HepG2 (cell line): ENCODE results near the gene SLU7. TPM values are rescaled to one million over a fixed set of nuclear protein-coding genes. Genes with fewer than 3 reads are reported as not detected.
A peak's percentile ranks its signal among the peaks of the same experiment; 100 is the strongest.

Experiments used
- ATAC-seq: fragments of 200-7000 bp; cut with Tn5 transposase; 3 replicates; pipeline ENCODE4 v1.9.1; 2020; ENCODE audit warnings: mild to moderate bottlenecking, moderate library complexity
- BruUV-seq: library from RNA; stranded (reverse); fragments of 400-500 nt; replicated peaks from 2 replicates; lab custom pipeline; 2021; lab: Mats Ljungman, UMichigan
- CTCF ChIA-PET: fragments of 300-600 bp; formaldehyde crosslinking; extraction: SDS; loops from one replicate; lab custom pipeline; 2021; ENCODE audit warnings: low total read pairs, inconsistent platforms, low intra/inter-chr PET ratio; lab: Yijun Ruan, JAX
- POLR2A ChIA-PET: fragments of 350-600 bp; sonication (Branson Sonifier 250); formaldehyde crosslinking; loops from one replicate; lab custom pipeline; 2020; ENCODE audit warnings: antibody characterized with exemption, inconsistent platforms; lab: Yijun Ruan, JAX
- DNase-seq: peaks from one replicate; pipeline ENCODE4 v3.0.0-alpha.2; 2015; ENCODE audit warnings: low spot score
- FAIRE-seq: peaks from 3 replicates; lab custom pipeline; 2011; peaks lifted over from hg19 to GRCh38; lab: Jason Lieb, UNC
- H2AFZ ChIP-seq: one replicate; pipeline ENCODE4 v1.6.1; 2011; ENCODE audit warnings: low read length, inconsistent platforms
- H3K27ac ChIP-seq: fragments of 300-600 bp; 3 replicates; pipeline ENCODE4 v1.8.0; 2011; ENCODE audit warnings: mixed run types, mild to moderate bottlenecking, mixed read lengths, low read length, inconsistent platforms; ENCODE audit not compliant: insufficient read depth; ENCODE audit errors: extremely low read length
- H3K27me3 ChIP-seq, 2 experiments: fragments of 200-600 bp in 1 of 2; 2 replicates in 1 of 2; 3 replicates in 1 of 2; pipeline versions ENCODE4 v1.6.0 to v1.8.0; 2011; ENCODE audit warnings: low read length in 2 of 2, mild to moderate bottlenecking in 2 of 2, moderate library complexity in 2 of 2, inconsistent platforms in 1 of 2; ENCODE audit not compliant: insufficient read depth in 2 of 2, control insufficient read depth in 1 of 2
- H3K36me3 ChIP-seq, 2 experiments: fragments of 200-600 bp in 1 of 2; replicated peaks in 1 of 2; 2 replicates in 1 of 2; 3 replicates in 1 of 2; pipeline versions ENCODE4 v1.5.1 to v1.8.0; 2011; ENCODE audit warnings: low read length in 2 of 2, inconsistent platforms in 1 of 2; ENCODE audit not compliant: insufficient read depth in 2 of 2, control insufficient read depth in 1 of 2
- H3K4me1 ChIP-seq: 2 replicates; pipeline ENCODE4 v1.5.1; 2012; ENCODE audit warnings: low read length, inconsistent platforms; ENCODE audit not compliant: insufficient read depth
- H3K4me2 ChIP-seq: 2 replicates; pipeline ENCODE4 v1.6.0; 2011; ENCODE audit warnings: low read depth, low read length, inconsistent platforms
- H3K4me3 ChIP-seq, 3 experiments: fragments of 200-600 bp in 1 of 3; sonication (generic), shearing (Covaris generic) in 1 of 3; replicated peaks in 1 of 3; 2 replicates each; pipeline ENCODE4 v1.5.1; 2011 to 2016; ENCODE audit warnings: low read length in 3 of 3, inconsistent platforms in 2 of 3, low read depth in 2 of 3, mild to moderate bottlenecking in 2 of 3, control low read depth in 1 of 3, mixed read lengths in 1 of 3; ENCODE audit not compliant: insufficient read depth in 1 of 3
- H3K79me2 ChIP-seq: one replicate; pipeline ENCODE4 v1.6.1; 2011; ENCODE audit warnings: low read length, inconsistent platforms; ENCODE audit not compliant: insufficient read depth
- H3K9ac ChIP-seq: 2 replicates; pipeline ENCODE4 v1.6.0; 2011; ENCODE audit warnings: mild to moderate bottlenecking, low read depth, low read length, inconsistent platforms; ENCODE audit not compliant: insufficient read depth
- H3K9me3 ChIP-seq: 2 replicates; pipeline ENCODE4 v1.5.1; 2012; ENCODE audit warnings: mild to moderate bottlenecking, low read length
- H4K20me1 ChIP-seq: 2 replicates; pipeline ENCODE4 v1.6.0; 2011; ENCODE audit warnings: inconsistent platforms, mild to moderate bottlenecking, low read length, moderate library complexity; ENCODE audit not compliant: insufficient read depth
- ATM ChIP-seq: fragments of 450-650 bp; IDR thresholded peaks from 2 replicates; pipeline ENCODE4 v1.7.1; 2017; ENCODE audit warnings: mild to moderate bottlenecking, borderline replicate concordance
- GATA4 ChIP-seq: sonication (generic); IDR thresholded peaks from 2 replicates; pipeline ENCODE4 v1.6.1; 2016; ENCODE audit warnings: antibody characterized with exemption, low read depth, borderline replicate concordance
- GATAD2A ChIP-seq: IDR thresholded peaks from 2 replicates; pipeline ENCODE4 v1.6.1; 2016
- HHEX ChIP-seq: IDR thresholded peaks from 2 replicates; pipeline ENCODE4 v1.6.1; 2016; ENCODE audit warnings: control low read depth
- HNF4A ChIP-seq: sonication (generic); formaldehyde crosslinking; IDR thresholded peaks from 2 replicates; pipeline ENCODE4 v1.4.0; 2020; ENCODE audit warnings: missing genetic modification reagents
- HNRNPL ChIP-seq: fragments of 200-400 bp; formaldehyde crosslinking; IDR thresholded peaks from 2 replicates; pipeline ENCODE4 v1.6.1; 2017; ENCODE audit warnings: mild to moderate bottlenecking, low read depth, low read length
- JDP2 ChIP-seq: sonication (generic); formaldehyde crosslinking; IDR thresholded peaks from 2 replicates; pipeline ENCODE4 v1.8.1; 2022; ENCODE audit warnings: missing genetic modification reagents, borderline replicate concordance
- LCORL ChIP-seq, 2 experiments: fragments of 450-650 bp in 1 of 2; sonication (generic) in 1 of 2; formaldehyde crosslinking in 1 of 2; IDR thresholded peaks; 2 replicates each; pipeline versions ENCODE4 v1.5.0 to v1.6.1; 2017 to 2020; ENCODE audit warnings: antibody characterized with exemption in 1 of 2, missing genetic modification reagents in 1 of 2
- NFE2 ChIP-seq: sonication (generic); formaldehyde crosslinking; IDR thresholded peaks from 2 replicates; pipeline ENCODE4 v1.4.0; 2020; ENCODE audit warnings: missing genetic modification reagents
- POGZ ChIP-seq: sonication (generic); formaldehyde crosslinking; IDR thresholded peaks from 2 replicates; pipeline ENCODE4 v1.4.0; 2020; ENCODE audit warnings: mild to moderate bottlenecking, missing genetic modification reagents
- TAF15 ChIP-seq: fragments of 200-400 bp; formaldehyde crosslinking; IDR thresholded peaks from one replicate; pipeline ENCODE4 v1.6.1; 2018; ENCODE audit warnings: mild to moderate bottlenecking, low read depth, low read length; ENCODE audit not compliant: poor library complexity, severe bottlenecking
- XBP1 ChIP-seq: sonication (generic); formaldehyde crosslinking; IDR thresholded peaks from 2 replicates; pipeline ENCODE4 v1.5.0; 2020; ENCODE audit warnings: missing genetic modification reagents
- ZFP36L2 ChIP-seq: sonication (generic); formaldehyde crosslinking; IDR thresholded peaks from 2 replicates; pipeline ENCODE4 v1.4.0; 2020; ENCODE audit warnings: missing genetic modification reagents
- ZNF24 ChIP-seq: fragments of 450-650 bp; IDR thresholded peaks from 2 replicates; pipeline ENCODE4 v1.6.1; 2017; ENCODE audit warnings: antibody characterized with exemption, mild to moderate bottlenecking
- ZSCAN12 ChIP-seq: sonication (generic); formaldehyde crosslinking; IDR thresholded peaks from 2 replicates; pipeline ENCODE4 v1.9.0; 2021; ENCODE audit warnings: mild to moderate bottlenecking, missing genetic modification reagents
- ZZZ3 ChIP-seq: sonication (generic); formaldehyde crosslinking; IDR thresholded peaks from 2 replicates; pipeline ENCODE4 v1.4.0; 2020; ENCODE audit warnings: missing genetic modification reagents, mild to moderate bottlenecking, borderline replicate concordance
- WGBS: methylation state at CpG from one replicate; pipeline ENCODE4 v1.1.6; 2017; ENCODE audit warnings: low lambda C conversion rate; 5-methylcytosine and 5-hydroxymethylcytosine counted together
- in situ Hi-C: cut with HindIII; loops from 2 replicates; pipeline ENCODE4 v1.10.0; 2017; ENCODE audit warnings: low pct_unique_long_range_greater_than_20kb; ENCODE audit not compliant: extremely low pct_ligation_motif_present
- intact Hi-C: fragments of 100-400 bp; cut with micrococcal nuclease; formaldehyde crosslinking; loops from one replicate; pipeline ENCODE4 v1.10.0; 2022; ENCODE audit not compliant: unreplicated experiment
- polyA plus RNA-seq, 8 experiments: library from polyadenylated mRNA; depleted of rRNA in 3 of 8; stranded (reverse) in 7 of 8; unstranded in 1 of 8; fragments of >200 nt; fragmentation: Illumina TruSeq in 4 of 8; extraction: Trizol in 4 of 8; gene quantifications; 2 replicates each; pipeline versions ENCODE4 v1.2.1 to v1.2.3, GENCODE V29; 2011 to 2016; ENCODE audit warnings: low read depth in 4 of 8, missing spikeins in 1 of 8, mixed read lengths in 1 of 8; ENCODE audit not compliant: insufficient read depth in 1 of 8
- total RNA-seq, 5 experiments: library from RNA; depleted of rRNA; stranded (reverse); fragments of >200 nt; fragmentation: Illumina TruSeq; extraction: Trizol; gene quantifications; 2 replicates each; pipeline ENCODE4 v1.2.3, GENCODE V29; 2016; ENCODE audit warnings: low read depth in 1 of 5
- TF ChIP-seq, protein P1 (sequence below): sonication (generic); formaldehyde crosslinking; IDR thresholded peaks from 2 replicates; pipeline ENCODE4 v1.5.1; 2020; ENCODE audit warnings: mild to moderate bottlenecking, missing genetic modification reagents, borderline replicate concordance
- TF ChIP-seq, protein P2 (sequence below): sonication (generic); formaldehyde crosslinking; IDR thresholded peaks from 2 replicates; pipeline ENCODE4 v1.5.0; 2020; ENCODE audit warnings: missing genetic modification reagents

Gene SLU7
- total and polyA plus RNA-seq, 2 of the 13 experiments (the other 11 are each of a cell fraction or from before 2014, with no cell fraction given), result 24.0 to 39.2 TPM

DNA sequence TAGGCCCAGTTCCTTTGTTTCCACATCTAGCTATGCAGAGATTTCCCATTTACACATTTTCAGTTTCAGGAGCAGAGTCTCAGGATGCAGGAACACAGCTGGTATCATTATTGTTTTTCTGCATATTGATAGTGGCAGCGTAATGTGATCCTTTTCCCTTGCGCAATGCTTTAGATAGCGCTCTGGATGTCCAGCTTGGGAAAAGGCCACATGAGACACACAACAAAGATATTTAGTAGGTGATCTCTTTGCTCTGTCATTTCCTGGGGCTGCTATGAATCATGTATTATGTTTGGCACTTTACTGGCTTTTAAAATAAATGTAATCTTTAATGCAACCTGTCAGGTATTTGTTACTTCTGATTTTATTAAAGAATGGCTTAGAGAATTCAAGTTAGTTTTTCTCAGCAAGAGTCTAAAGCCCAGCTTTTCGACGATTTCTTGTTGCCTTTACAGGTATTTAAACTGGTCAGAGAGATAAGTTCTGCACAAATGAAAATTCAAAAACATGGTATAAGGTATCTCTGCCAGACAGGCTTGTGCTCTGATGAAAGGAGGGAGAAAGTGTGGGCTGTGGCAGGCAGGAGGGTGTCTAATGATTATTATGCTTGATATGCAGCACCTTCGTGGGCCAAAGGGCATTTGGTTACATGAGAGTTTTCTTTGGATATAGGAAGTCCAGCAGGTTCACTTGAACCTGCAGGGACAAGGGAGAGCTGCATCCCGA is 45.0 kb upstream of the SLU7 start:
- 4% methylated on average over 7 of the region's 7 CpGs for WGBS
- no peak overlapping the region for H2AFZ ChIP-seq
- ChIA-PET POLR2A (interaction anchor here (1.2 to 1.4 kb wide), 3 partner anchors 11 to 25 kb away, joined by 3 to 5 read pairs (median 4); no protein-coding TSS in a partner anchor), CTCF (no interaction called here)
- ATAC-seq, result peak; percentile 23
- H3K79me2 ChIP-seq, result peaks cover 11% of the 10 kb centered on the region
- no TSS peak for BruUV-seq
- H3K9ac ChIP-seq, result peak overlapping the region; percentile 35
- H3K4me1 ChIP-seq, result peaks cover 68% of the 10 kb centered on the region
- in situ Hi-C loops, result no loop called here
- H3K27me3 ChIP-seq, result no peaks in the 10 kb centered on the region; a peak in 1 of 5 replicates
- intact Hi-C loops, result loop anchor here (10.0 kb wide), 1 partner anchor 421 kb away; no protein-coding TSS in a partner anchor
- H3K4me3 ChIP-seq, result peak overlapping the region in 2 of 3 experiments; percentile 16 to 28; a peak in 2 of 6 replicates
- peak; percentile 88 for DNase-seq
- peak overlapping the region; percentile 70 for H3K4me2 ChIP-seq
- FAIRE-seq, result peak; percentile 80
- no peaks in the 10 kb centered on the region for H3K9me3 ChIP-seq
- no peaks in the 10 kb centered on the region for H3K36me3 ChIP-seq
- H4K20me1 ChIP-seq, result no peaks in the 10 kb centered on the region
- peak overlapping the region; percentile 56 for H3K27ac ChIP-seq
- TF ChIP-seq ZFP36L2, result no peak
- no peak for TF ChIP-seq NFE2
- TF ChIP-seq HNF4A (CRISPR knock-in tag), result peak; percentile 33; the same call in 1 of the 2 replicates
- no peak for TF ChIP-seq JDP2 (CRISPR knock-in tag)
- 0 out of 2 replicates have a peak, but pooled peaks have one; percentile 43 for TF ChIP-seq POGZ (CRISPR knock-in tag)
- TF ChIP-seq HHEX, result no peak
- TF ChIP-seq TAF15, result no peak
- no peak for TF ChIP-seq HNRNPL
- TF ChIP-seq ATM, result no peak
- TF ChIP-seq ZNF24, result no peak
- TF ChIP-seq GATA4, result 0 out of 2 replicates have a peak, but pooled peaks have one; percentile 52
- TF ChIP-seq XBP1 (CRISPR knock-in tag), result no peak
- TF ChIP-seq LCORL (IDR thresholded peaks at IDR 0.05), result no peak
- TF ChIP-seq LCORL (CRISPR knock-in tag; IDR thresholded peaks at IDR 0.05), result 0 out of 2 replicates have a peak, but pooled peaks have one; percentile 21
- TF ChIP-seq ZSCAN12, result no peak
- TF ChIP-seq, protein P1, sequence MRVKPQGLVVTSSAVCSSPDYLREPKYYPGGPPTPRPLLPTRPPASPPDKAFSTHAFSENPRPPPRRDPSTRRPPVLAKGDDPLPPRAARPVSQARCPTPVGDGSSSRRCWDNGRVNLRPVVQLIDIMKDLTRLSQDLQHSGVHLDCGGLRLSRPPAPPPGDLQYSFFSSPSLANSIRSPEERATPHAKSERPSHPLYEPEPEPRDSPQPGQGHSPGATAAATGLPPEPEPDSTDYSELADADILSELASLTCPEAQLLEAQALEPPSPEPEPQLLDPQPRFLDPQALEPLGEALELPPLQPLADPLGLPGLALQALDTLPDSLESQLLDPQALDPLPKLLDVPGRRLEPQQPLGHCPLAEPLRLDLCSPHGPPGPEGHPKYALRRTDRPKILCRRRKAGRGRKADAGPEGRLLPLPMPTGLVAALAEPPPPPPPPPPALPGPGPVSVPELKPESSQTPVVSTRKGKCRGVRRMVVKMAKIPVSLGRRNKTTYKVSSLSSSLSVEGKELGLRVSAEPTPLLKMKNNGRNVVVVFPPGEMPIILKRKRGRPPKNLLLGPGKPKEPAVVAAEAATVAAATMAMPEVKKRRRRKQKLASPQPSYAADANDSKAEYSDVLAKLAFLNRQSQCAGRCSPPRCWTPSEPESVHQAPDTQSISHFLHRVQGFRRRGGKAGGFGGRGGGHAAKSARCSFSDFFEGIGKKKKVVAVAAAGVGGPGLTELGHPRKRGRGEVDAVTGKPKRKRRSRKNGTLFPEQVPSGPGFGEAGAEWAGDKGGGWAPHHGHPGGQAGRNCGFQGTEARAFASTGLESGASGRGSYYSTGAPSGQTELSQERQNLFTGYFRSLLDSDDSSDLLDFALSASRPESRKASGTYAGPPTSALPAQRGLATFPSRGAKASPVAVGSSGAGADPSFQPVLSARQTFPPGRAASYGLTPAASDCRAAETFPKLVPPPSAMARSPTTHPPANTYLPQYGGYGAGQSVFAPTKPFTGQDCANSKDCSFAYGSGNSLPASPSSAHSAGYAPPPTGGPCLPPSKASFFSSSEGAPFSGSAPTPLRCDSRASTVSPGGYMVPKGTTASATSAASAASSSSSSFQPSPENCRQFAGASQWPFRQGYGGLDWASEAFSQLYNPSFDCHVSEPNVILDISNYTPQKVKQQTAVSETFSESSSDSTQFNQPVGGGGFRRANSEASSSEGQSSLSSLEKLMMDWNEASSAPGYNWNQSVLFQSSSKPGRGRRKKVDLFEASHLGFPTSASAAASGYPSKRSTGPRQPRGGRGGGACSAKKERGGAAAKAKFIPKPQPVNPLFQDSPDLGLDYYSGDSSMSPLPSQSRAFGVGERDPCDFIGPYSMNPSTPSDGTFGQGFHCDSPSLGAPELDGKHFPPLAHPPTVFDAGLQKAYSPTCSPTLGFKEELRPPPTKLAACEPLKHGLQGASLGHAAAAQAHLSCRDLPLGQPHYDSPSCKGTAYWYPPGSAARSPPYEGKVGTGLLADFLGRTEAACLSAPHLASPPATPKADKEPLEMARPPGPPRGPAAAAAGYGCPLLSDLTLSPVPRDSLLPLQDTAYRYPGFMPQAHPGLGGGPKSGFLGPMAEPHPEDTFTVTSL, result peak; percentile 73; the same call in 1 of the 2 replicates
- TF ChIP-seq, protein P2, sequence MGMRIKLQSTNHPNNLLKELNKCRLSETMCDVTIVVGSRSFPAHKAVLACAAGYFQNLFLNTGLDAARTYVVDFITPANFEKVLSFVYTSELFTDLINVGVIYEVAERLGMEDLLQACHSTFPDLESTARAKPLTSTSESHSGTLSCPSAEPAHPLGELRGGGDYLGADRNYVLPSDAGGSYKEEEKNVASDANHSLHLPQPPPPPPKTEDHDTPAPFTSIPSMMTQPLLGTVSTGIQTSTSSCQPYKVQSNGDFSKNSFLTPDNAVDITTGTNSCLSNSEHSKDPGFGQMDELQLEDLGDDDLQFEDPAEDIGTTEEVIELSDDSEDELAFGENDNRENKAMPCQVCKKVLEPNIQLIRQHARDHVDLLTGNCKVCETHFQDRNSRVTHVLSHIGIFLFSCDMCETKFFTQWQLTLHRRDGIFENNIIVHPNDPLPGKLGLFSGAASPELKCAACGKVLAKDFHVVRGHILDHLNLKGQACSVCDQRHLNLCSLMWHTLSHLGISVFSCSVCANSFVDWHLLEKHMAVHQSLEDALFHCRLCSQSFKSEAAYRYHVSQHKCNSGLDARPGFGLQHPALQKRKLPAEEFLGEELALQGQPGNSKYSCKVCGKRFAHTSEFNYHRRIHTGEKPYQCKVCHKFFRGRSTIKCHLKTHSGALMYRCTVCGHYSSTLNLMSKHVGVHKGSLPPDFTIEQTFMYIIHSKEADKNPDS (CRISPR knock-in tag), result no peak
- TF ChIP-seq GATAD2A (CRISPR knock-in tag), result peak; percentile 85
- TF ChIP-seq ZZZ3 (CRISPR knock-in tag), result no peak
